ENCODE results near the gene IL18.

DNA sequence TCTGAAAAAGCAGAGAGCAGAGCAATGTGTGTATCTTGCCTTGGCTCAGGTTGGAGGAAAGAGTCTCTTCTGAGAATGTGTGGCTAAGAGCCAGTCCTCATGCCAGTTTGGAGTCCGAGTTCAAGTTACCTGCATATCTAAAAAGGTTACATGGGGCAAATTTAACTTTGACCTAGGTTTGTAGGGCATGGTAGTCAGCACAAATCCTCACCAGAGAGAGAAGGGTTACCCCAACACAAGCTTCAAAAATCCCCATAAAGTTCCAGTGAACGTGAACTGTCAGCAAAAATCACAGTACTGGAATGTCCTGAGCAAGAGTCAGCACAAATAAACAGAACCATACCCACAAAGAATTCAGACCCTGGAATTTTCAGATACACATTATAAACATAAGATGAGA is 63.4 kb downstream of the IL18 start:
- TF ChIP-seq, protein P1, sequence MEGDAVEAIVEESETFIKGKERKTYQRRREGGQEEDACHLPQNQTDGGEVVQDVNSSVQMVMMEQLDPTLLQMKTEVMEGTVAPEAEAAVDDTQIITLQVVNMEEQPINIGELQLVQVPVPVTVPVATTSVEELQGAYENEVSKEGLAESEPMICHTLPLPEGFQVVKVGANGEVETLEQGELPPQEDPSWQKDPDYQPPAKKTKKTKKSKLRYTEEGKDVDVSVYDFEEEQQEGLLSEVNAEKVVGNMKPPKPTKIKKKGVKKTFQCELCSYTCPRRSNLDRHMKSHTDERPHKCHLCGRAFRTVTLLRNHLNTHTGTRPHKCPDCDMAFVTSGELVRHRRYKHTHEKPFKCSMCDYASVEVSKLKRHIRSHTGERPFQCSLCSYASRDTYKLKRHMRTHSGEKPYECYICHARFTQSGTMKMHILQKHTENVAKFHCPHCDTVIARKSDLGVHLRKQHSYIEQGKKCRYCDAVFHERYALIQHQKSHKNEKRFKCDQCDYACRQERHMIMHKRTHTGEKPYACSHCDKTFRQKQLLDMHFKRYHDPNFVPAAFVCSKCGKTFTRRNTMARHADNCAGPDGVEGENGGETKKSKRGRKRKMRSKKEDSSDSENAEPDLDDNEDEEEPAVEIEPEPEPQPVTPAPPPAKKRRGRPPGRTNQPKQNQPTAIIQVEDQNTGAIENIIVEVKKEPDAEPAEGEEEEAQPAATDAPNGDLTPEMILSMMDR (IDR thresholded peaks at IDR 0.05): no peak
- TF ChIP-seq POLR2AphosphoS5 (IDR thresholded peaks at IDR 0.05): no peak
- no peak for TF ChIP-seq POLR2A (IDR thresholded peaks at IDR 0.05; ENCODE audit: low read depth)
- no peak for TF ChIP-seq EP300 (IDR thresholded peaks at IDR 0.05)

Data from esophagus muscularis mucosa (tissue), 4 donors.